GM10266 (cell line): ENCODE measurements around the gene FAM240B.

Experiments used
- DNase-seq: peaks from one replicate; pipeline ENCODE4 v3.0.0; 2012; ENCODE audit errors: extremely low spot score
- CTCF ChIP-seq: IDR thresholded peaks from 2 replicates; pipeline ENCODE4 v1.5.1; 2012; ENCODE audit warnings: mild to moderate bottlenecking, low read depth; ENCODE audit not compliant: control insufficient read depth, insufficient read depth; ENCODE audit errors: missing control alignments

Gene FAM240B

GRCh38 chr9:38652486-38652885 lies 67.4 kb downstream of the FAM240B start:
- TF ChIP-seq CTCF: no peak
- no peak for DNase-seq

- DNase-seq: no peak
- TF ChIP-seq CTCF: no peak
Observed at GRCh38 chr9:38652044-38652443, 67.9 kb downstream of the FAM240B start.

- no peak for DNase-seq
- no peak for TF ChIP-seq CTCF
Observed at GRCh38 chr9:38651400-38652042, 68.4 kb downstream of the FAM240B start.

DNA sequence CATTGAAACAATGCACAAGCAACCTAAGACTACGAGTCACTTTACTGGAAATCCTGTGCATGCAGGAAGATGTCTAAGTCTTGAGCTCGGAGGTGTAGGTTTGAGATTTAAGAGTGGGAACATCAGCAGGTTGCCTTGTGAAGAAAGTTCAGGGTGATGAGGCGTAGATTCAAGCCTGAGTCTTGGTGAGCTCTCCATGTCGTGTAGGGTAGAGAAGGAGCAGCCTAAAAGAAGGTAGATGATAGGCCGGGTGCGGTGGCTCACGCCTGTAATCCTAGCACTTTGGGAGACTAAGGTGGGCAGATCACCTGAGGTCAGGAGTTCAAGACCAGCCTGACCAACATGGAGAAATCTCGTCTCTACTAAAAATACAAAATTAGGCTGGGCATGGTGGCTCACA lies 69.4 kb downstream of the FAM240B start:
- no peak for TF ChIP-seq CTCF
- no peak for DNase-seq

GRCh38 chr9:38649731-38650363 lies 70.1 kb downstream of the FAM240B start:
- TF ChIP-seq CTCF: no peak
- DNase-seq: no peak

DNA sequence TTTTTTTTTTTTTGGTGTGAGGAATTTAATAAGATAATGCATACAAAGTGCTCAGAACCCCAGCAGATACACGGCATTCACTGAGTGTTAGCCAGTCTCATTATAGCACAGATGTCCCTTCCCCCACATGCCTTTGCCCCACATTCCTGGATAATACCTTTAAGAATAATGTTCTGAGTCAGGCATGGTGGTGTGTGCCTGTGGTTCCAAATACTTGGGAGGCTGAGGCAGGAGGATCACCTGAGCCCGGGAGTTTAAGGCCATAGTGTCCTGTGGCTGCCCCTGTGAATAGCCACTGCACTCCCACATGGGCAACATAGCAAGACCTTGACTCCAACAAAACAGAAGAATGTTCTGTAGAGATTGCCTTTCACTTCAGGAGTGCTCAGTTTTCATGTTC lies 75.3 kb downstream of the FAM240B start:
- TF ChIP-seq CTCF: no peak
- DNase-seq: no peak
